NK-92 (cell line): ENCODE results near the gene HHAT.

Experiments used
- DNase-seq: peaks from one replicate; lab custom pipeline; 2025; ENCODE audit not compliant: unreplicated experiment; lab: John Stamatoyannopoulos, UW

HHAT gene

GRCh38 chr1:210702506-210702905, 373.8 kb downstream of the HHAT start:
- DNase-seq, result no peak

- DNase-seq, result no peak
These were observed 374.9 kb downstream of the HHAT start for GRCh38 chr1:210703593-210703992.

GRCh38 chr1:210705086-210705485, 376.4 kb downstream of the HHAT start:
- DNase-seq, result no peak

- DNase-seq, result no peak
These were observed 377.5 kb downstream of the HHAT start for GRCh38 chr1:210706246-210706645.

- DNase-seq, result no peak
These were observed 378.9 kb downstream of the HHAT start for GRCh38 chr1:210707300-210708240.

GRCh38 chr1:210709701-210710100, 381.0 kb downstream of the HHAT start:
- DNase-seq, result no peak

GRCh38 chr1:210711825-210712612, 383.3 kb downstream of the HHAT start:
- DNase-seq, result no peak

- no peak for DNase-seq
These were observed 386.4 kb downstream of the HHAT start for GRCh38 chr1:210715072-210715471.

- no peak for DNase-seq
These were observed 393.8 kb downstream of the HHAT start for GRCh38 chr1:210722410-210723081.

- no peak for DNase-seq
These were observed 394.9 kb downstream of the HHAT start for GRCh38 chr1:210723646-210724045.

GRCh38 chr1:210724768-210725167, 396.1 kb downstream of the HHAT start:
- no peak for DNase-seq
